Measurements from ENCODE around the gene TENM3. TPM values are rescaled to one million over a fixed set of nuclear protein-coding genes. Genes with fewer than 3 reads are reported as not detected.
"Not testable (repeated sequence)": the region's sequence is repeated elsewhere in the genome, so short reads cannot be mapped to it uniquely, and the experiment has no call there.

TENM3 gene
- total RNA-seq, 1 experiment from 2014 or later, result 0.87 TPM

DNA sequence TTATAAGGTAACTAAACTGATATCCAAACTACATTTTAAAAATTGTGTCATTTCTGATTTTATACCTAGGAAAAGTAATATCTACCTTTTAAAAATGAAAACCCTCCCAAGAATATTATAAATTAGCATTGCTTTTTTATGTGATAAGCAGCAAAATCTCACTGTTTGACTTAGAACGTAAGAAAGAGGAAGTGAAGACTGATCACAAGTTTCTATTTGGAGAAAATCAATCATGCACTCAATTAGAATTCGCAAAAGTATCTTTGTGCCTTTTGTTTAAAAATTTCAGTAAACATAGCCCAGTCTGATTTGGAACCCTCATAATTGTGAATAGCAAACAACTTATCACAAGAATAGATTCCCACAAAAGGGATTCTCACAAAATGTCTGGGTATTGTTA is 142.7 kb downstream of the TENM3 start:
- H3K9ac ChIP-seq (ENCODE audit: low read length), result no peak overlapping the region
- H3K9me2 ChIP-seq (replicated peaks; ENCODE audit: low read length), result no peaks in the 10 kb centered on the region
- intact Hi-C loops (cut with micrococcal nuclease), result no loop called here
- H3K79me2 ChIP-seq (ENCODE audit: low read length), result no peaks in the 10 kb centered on the region
- H4K20me1 ChIP-seq (ENCODE audit: low read length), result no peaks in the 10 kb centered on the region
- ATAC-seq (no peak), DNase-seq (no peak)
- TF ChIP-seq EZH2phosphoT487 (IDR thresholded peaks at IDR 0.05; ENCODE audit: borderline replicate concordance, low read length) (no peak), EZH2 (IDR thresholded peaks at IDR 0.05; ENCODE audit: low read length, unreplicated experiment) (no peak)
- TF ChIP-seq, protein P1, sequence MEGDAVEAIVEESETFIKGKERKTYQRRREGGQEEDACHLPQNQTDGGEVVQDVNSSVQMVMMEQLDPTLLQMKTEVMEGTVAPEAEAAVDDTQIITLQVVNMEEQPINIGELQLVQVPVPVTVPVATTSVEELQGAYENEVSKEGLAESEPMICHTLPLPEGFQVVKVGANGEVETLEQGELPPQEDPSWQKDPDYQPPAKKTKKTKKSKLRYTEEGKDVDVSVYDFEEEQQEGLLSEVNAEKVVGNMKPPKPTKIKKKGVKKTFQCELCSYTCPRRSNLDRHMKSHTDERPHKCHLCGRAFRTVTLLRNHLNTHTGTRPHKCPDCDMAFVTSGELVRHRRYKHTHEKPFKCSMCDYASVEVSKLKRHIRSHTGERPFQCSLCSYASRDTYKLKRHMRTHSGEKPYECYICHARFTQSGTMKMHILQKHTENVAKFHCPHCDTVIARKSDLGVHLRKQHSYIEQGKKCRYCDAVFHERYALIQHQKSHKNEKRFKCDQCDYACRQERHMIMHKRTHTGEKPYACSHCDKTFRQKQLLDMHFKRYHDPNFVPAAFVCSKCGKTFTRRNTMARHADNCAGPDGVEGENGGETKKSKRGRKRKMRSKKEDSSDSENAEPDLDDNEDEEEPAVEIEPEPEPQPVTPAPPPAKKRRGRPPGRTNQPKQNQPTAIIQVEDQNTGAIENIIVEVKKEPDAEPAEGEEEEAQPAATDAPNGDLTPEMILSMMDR (conservative IDR thresholded peaks at IDR 0.05; ENCODE audit: low read depth, low read length), result no peak
- H3K4me3 ChIP-seq (ENCODE audit: low read length), result no peak overlapping the region
- H3K4me2 ChIP-seq (ENCODE audit: low read length), result no peak overlapping the region
- H2AFZ ChIP-seq (ENCODE audit: low read length), result no peak overlapping the region
- no peaks in the 10 kb centered on the region for H3K36me3 ChIP-seq (ENCODE audit: low read depth, low read length)
- BruUV-seq (replicated peaks), result no TSS peak
- ChIA-PET POLR2A (ENCODE audit: unreplicated experiment) (no interaction called here), CTCF (no interaction called here)
- H3K27ac ChIP-seq (ENCODE audit: low read length), result no peak overlapping the region
- H3K9me3 ChIP-seq (ENCODE audit: low read length), result no peaks in the 10 kb centered on the region
- H3F3A ChIP-seq (ENCODE audit: low read length, unreplicated experiment), result no peaks in the 10 kb centered on the region
- no peaks in the 10 kb centered on the region for H3K4me1 ChIP-seq (ENCODE audit: insufficient read depth, low read length)
- no peaks in the 10 kb centered on the region for H3K27me3 ChIP-seq (ENCODE audit: low read length)

DNA sequence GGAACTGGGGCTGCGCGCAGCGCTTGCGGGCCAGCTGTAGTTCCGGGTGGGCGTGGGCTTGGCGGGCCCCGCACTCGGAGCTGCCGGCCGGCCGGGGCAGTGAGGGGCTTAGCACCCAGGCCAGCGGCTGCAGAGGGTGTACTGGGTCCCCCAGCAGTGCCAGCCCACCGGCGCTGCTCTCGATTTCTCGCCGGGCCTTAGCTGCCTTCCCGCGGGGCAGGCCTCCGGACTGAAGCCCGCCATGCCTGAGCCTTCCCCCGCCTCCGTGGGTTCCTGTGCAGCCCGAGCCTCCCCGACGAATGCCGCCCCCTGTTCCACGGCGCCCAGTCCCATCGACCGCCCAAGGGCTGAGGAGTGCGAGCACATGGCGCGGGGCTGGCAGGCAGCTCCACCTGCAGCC is 143.4 kb downstream of the TENM3 start:
- H3K9me3 ChIP-seq (ENCODE audit: low read length); BruUV-seq (replicated peaks); H3K79me2 ChIP-seq (ENCODE audit: low read length); H3K4me2 ChIP-seq (ENCODE audit: low read length); H3K4me3 ChIP-seq (ENCODE audit: low read length); DNase-seq; H3K4me1 ChIP-seq (ENCODE audit: insufficient read depth, low read length); H3K27me3 ChIP-seq (ENCODE audit: low read length); CTCF ChIA-PET; H2AFZ ChIP-seq (ENCODE audit: low read length); intact Hi-C loops (cut with micrococcal nuclease); H4K20me1 ChIP-seq (ENCODE audit: low read length); ATAC-seq; H3K27ac ChIP-seq (ENCODE audit: low read length); H3K9me2 ChIP-seq (replicated peaks; ENCODE audit: low read length); H3K9ac ChIP-seq (ENCODE audit: low read length); H3F3A ChIP-seq (ENCODE audit: low read length, unreplicated experiment); POLR2A ChIA-PET (ENCODE audit: unreplicated experiment); H3K36me3 ChIP-seq (ENCODE audit: low read depth, low read length): not testable (repeated sequence)

DNA sequence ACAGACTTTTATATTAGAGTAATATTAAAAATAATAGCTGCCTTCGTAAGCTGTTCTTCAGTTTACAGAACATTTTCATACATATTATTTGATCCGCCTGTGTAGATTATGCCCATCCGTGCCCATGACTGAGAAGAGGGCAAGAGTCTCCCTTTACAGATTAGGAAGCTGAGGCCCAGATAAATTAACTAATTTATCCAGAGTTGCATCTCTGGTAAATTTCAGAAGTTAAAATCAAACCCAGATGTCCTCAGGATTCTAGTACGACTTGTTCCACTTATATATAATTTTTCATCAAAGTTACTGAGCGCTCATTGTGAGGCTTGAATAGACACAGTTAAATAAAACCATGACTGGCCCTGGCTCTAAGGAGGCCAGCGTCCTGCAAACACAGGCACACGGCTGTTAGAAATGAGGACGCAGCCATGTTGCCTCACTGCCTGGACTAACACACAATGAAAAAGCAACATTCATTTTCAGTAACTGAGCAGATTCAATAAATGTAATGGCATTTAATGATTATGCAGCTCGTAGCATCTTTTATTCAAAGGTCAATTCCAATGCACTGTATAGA is 148.0 kb downstream of the TENM3 start:
- H3K36me3 ChIP-seq (ENCODE audit: low read depth, low read length), result no peaks in the 10 kb centered on the region
- H2AFZ ChIP-seq (ENCODE audit: low read length), result no peak overlapping the region
- no peaks in the 10 kb centered on the region for H3F3A ChIP-seq (ENCODE audit: low read length, unreplicated experiment)
- no peak overlapping the region for H3K9ac ChIP-seq (ENCODE audit: low read length)
- no peaks in the 10 kb centered on the region for H3K4me1 ChIP-seq (ENCODE audit: insufficient read depth, low read length)
- H3K27me3 ChIP-seq (ENCODE audit: low read length), result 0 out of 2 replicates have a peak, but pooled peaks cover 11% of the 10 kb centered on the region
- H3K9me3 ChIP-seq (ENCODE audit: low read length), result no peaks in the 10 kb centered on the region
- ChIA-PET POLR2A (ENCODE audit: unreplicated experiment) (no interaction called here), CTCF (no interaction called here)
- intact Hi-C loops (cut with micrococcal nuclease), result no loop called here
- no TSS peak for BruUV-seq (replicated peaks)
- TF ChIP-seq EZH2 (IDR thresholded peaks at IDR 0.05; ENCODE audit: low read length, unreplicated experiment) (no peak), EZH2phosphoT487 (IDR thresholded peaks at IDR 0.05; ENCODE audit: borderline replicate concordance, low read length) (no peak)
- TF ChIP-seq, protein P1 (conservative IDR thresholded peaks at IDR 0.05; ENCODE audit: low read depth, low read length), result no peak
- no peak overlapping the region for H3K4me2 ChIP-seq (ENCODE audit: low read length)
- H3K79me2 ChIP-seq (ENCODE audit: low read length), result no peaks in the 10 kb centered on the region
- no peak overlapping the region for H3K27ac ChIP-seq (ENCODE audit: low read length)
- H3K4me3 ChIP-seq (ENCODE audit: low read length), result no peak overlapping the region
- no peak for DNase-seq
- H4K20me1 ChIP-seq (ENCODE audit: low read length), result no peaks in the 10 kb centered on the region
- no peaks in the 10 kb centered on the region for H3K9me2 ChIP-seq (replicated peaks; ENCODE audit: low read length)
- no peak for ATAC-seq
